DND-41 (cell line): ENCODE data around the gene LPCAT3.

Experiments
- ATAC-seq: fragments of 200-7000 bp; cut with Tn5 transposase; 3 replicates; pipeline ENCODE4 v1.9.1; 2021; ENCODE audit warnings: low read depth; ENCODE audit not compliant: insufficient read depth
- DNase-seq: peaks from one replicate; pipeline ENCODE4 v3.0.0-alpha.2; 2020
- H2AFZ ChIP-seq: 2 replicates; pipeline ENCODE4 v1.6.0; 2012; ENCODE audit warnings: low read depth, low read length
- H3K27ac ChIP-seq: 2 replicates; pipeline ENCODE4 v1.5.1; 2012; ENCODE audit warnings: low read length, inconsistent platforms
- H3K27me3 ChIP-seq: fragments of 200-600 bp; sonication (generic); 2 replicates; pipeline ENCODE4 v1.6.0; 2012; ENCODE audit warnings: low read length, mild to moderate bottlenecking, inconsistent platforms; ENCODE audit not compliant: insufficient read depth, poor library complexity
- H3K36me3 ChIP-seq: 2 replicates; pipeline ENCODE4 v1.5.1; 2012; ENCODE audit warnings: low read length, inconsistent platforms; ENCODE audit not compliant: insufficient read depth
- H3K4me1 ChIP-seq: 2 replicates; pipeline ENCODE4 v1.5.1; 2012; ENCODE audit warnings: mild to moderate bottlenecking, low read length; ENCODE audit not compliant: insufficient read depth
- H3K4me2 ChIP-seq: 2 replicates; pipeline ENCODE4 v1.6.0; 2012; ENCODE audit warnings: mild to moderate bottlenecking, moderate library complexity, low read length, inconsistent platforms; ENCODE audit not compliant: insufficient read depth
- H3K4me3 ChIP-seq, 2 experiments: fragments of 200-600 bp in 1 of 2; shearing (Covaris generic) in 1 of 2; 2 replicates each; pipeline ENCODE4 v1.5.1; 2012 to 2016; ENCODE audit warnings: inconsistent platforms in 2 of 2, low read length in 2 of 2, mild to moderate bottlenecking in 2 of 2, low read depth in 1 of 2, moderate library complexity in 1 of 2
- H3K79me2 ChIP-seq: 2 replicates; pipeline ENCODE4 v1.6.0; 2012; ENCODE audit warnings: low read length, inconsistent platforms; ENCODE audit not compliant: insufficient read depth
- H3K9ac ChIP-seq: 2 replicates; pipeline ENCODE4 v1.6.0; 2012; ENCODE audit warnings: low read depth, mild to moderate bottlenecking, inconsistent platforms, low read length, moderate library complexity
- H3K9me3 ChIP-seq: 2 replicates; pipeline ENCODE4 v1.5.1; 2012; ENCODE audit warnings: low read length, moderate library complexity, mild to moderate bottlenecking, inconsistent platforms; ENCODE audit not compliant: insufficient read depth, severe bottlenecking
- H4K20me1 ChIP-seq: 2 replicates; pipeline ENCODE4 v1.6.0; 2012; ENCODE audit warnings: low read length; ENCODE audit not compliant: insufficient read depth
- EZH2 ChIP-seq: IDR thresholded peaks from 3 replicates; pipeline ENCODE4 v1.6.1; 2012; ENCODE audit warnings: borderline replicate concordance, low read depth, mild to moderate bottlenecking, moderate library complexity, low read length, inconsistent platforms; ENCODE audit not compliant: severe bottlenecking
- TF ChIP-seq, protein P1 (sequence below): IDR thresholded peaks from 2 replicates; pipeline ENCODE4 v1.5.1; 2012; ENCODE audit warnings: borderline replicate concordance, low read length, moderate library complexity, mild to moderate bottlenecking; ENCODE audit not compliant: poor library complexity, severe bottlenecking; ENCODE audit errors: extremely low read depth

LPCAT3 gene

DNA sequence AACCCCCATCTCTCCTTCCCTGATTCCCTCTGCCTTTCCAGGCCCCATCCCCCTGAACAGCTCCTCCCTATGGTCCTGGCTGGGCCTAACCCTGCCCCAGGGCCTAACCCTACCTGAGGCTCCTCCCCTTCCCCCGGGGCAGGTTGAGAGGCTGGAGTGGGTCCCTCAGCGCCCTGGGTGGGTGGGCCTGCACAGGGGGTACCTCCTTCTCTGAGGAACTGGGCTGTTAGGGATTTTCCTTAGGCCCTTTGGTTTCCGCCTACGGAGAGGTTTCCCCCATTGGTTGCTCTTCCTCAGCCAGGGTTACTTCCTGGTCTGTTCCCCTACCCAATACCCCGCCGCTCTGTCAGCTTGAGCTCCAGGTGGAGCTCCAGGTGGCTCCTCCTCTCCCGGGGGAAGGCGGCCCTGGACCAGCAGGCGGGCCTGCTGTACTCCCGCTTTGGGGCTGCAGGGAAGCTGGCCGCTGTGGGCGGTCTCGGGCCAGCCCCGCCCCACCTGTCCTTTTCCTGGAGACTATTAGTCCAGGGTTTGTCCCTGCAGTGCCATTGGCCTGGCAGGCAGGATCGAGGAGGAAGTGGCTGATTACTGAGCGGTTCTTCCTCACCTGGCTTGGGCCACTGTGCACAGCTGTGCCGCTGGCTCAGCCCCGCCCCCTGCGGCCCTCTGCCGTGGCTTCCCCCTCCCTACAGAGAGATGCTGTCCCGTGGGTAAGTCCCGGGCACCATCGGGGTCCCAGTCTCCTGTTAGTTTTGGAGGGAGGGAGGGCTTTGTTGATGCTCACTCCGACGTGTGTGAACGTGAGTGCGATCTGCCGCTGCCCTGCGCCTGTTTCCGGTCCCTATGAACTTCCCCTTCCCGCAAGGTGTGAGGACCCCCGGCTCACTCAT lies 72.0 kb downstream of the LPCAT3 start:
- Histone ChIP-seq H3K9ac (peak overlapping the region; percentile 8; the same call in 1 of the 2 replicates), H3K27ac (peak overlapping the region; percentile 99; the same call in 1 of the 2 replicates), H4K20me1 (no peaks in the 10 kb centered on the region), H3K27me3 (no peaks in the 10 kb centered on the region), H3K4me2 (peak overlapping the region; percentile 94; the same call in 1 of the 2 replicates), H3K4me3 (no peak overlapping the region), H3K79me2 (peaks cover 11% of the 10 kb centered on the region), H3K9me3 (no peaks in the 10 kb centered on the region), H3K4me1 (peaks cover 47% of the 10 kb centered on the region), H2AFZ (no peak overlapping the region), H3K36me3 (peaks cover 27% of the 10 kb centered on the region)
- DNase-seq (no peak), ATAC-seq (no peak)
- TF ChIP-seq, protein P1, sequence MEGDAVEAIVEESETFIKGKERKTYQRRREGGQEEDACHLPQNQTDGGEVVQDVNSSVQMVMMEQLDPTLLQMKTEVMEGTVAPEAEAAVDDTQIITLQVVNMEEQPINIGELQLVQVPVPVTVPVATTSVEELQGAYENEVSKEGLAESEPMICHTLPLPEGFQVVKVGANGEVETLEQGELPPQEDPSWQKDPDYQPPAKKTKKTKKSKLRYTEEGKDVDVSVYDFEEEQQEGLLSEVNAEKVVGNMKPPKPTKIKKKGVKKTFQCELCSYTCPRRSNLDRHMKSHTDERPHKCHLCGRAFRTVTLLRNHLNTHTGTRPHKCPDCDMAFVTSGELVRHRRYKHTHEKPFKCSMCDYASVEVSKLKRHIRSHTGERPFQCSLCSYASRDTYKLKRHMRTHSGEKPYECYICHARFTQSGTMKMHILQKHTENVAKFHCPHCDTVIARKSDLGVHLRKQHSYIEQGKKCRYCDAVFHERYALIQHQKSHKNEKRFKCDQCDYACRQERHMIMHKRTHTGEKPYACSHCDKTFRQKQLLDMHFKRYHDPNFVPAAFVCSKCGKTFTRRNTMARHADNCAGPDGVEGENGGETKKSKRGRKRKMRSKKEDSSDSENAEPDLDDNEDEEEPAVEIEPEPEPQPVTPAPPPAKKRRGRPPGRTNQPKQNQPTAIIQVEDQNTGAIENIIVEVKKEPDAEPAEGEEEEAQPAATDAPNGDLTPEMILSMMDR = no peak
- no peak for TF ChIP-seq EZH2

DNA sequence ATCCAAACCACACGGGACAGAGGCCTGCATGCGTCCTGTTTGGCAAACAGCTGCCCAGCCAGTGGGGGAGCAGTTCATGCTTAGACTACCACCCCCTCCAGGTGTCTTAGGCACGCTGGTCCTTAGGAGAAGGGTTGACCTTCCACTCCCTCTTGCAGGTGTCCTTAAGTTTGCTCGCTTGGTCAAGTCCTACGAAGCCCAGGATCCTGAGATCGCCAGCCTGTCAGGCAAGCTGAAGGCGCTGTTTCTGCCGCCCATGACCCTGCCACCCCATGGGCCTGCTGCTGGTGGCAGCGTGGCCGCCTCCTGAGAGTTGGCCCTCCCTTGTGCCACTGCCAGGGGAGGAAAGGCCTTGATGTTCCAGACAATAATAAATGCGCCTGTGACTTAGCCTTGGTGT lies 72.7 kb downstream of the LPCAT3 start:
- Histone ChIP-seq H4K20me1 (no peaks in the 10 kb centered on the region), H3K4me2 (peak overlapping the region; percentile 94), H2AFZ (no peak overlapping the region), H3K9ac (peak overlapping the region; percentile 93), H3K4me3 (peak overlapping the region in 1 of 2 experiments; percentile 88; a peak in 2 of 4 replicates), H3K9me3 (no peaks in the 10 kb centered on the region), H3K36me3 (peaks cover 33% of the 10 kb centered on the region), H3K4me1 (peaks cover 41% of the 10 kb centered on the region), H3K27ac (peak overlapping the region; percentile 99), H3K27me3 (no peaks in the 10 kb centered on the region), H3K79me2 (peaks cover 11% of the 10 kb centered on the region)
- no peak for ATAC-seq
- TF ChIP-seq, protein P1 = no peak
- no peak for TF ChIP-seq EZH2
- DNase-seq = no peak

DNA sequence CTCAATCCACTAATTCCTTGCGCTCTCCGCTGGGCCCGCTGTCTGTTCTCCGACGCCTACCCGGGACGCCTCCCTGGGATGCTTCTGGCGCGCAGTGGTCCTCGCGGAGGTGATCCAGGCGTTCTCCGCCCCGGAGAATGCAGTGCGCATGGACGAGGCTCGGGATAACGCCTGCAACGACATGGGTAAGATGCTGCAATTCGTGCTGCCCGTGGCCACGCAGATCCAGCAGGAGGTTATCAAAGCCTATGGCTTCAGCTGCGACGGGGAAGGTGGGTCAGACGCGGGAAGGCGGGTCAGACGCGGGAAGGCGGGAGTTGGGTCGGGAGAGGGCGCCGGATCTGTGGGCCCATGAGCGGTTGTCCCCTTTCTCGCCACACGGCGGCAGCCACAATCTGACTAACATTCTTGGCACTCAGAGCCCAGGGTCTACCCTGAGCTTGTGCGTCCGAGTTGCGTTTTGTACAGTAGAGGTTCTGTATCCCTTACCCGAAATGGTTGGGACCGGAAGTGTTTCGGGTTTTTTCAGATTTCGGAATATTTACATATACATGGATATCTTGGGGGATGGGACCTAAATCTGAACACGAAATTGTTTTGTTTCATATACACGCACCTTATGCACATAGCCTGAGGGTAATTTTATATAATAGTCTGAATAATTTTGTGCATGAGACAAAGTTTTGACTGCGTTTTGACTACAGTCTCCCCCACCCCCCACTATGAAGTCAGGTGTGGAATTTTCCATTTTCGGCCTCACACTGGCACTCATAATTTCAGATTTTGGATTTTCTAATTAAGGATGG lies 73.7 kb downstream of the LPCAT3 start:
- Histone ChIP-seq H3K4me3 (peak overlapping the region; percentile 58 to 88), H3K4me1 (peaks cover 40% of the 10 kb centered on the region), H3K9ac (peak overlapping the region; percentile 93), H4K20me1 (no peaks in the 10 kb centered on the region), H3K27ac (peak overlapping the region; percentile 99), H3K9me3 (no peaks in the 10 kb centered on the region), H2AFZ (peak overlapping the region; percentile 91), H3K36me3 (peaks cover 38% of the 10 kb centered on the region), H3K79me2 (peaks cover 11% of the 10 kb centered on the region), H3K4me2 (peak overlapping the region; percentile 94), H3K27me3 (no peaks in the 10 kb centered on the region)
- TF ChIP-seq, protein P1 = peak; percentile 97
- TF ChIP-seq EZH2 = no peak
- DNase-seq (peak; percentile 93), ATAC-seq (peak; percentile 72)
